SHP77 treated with DMSO at 0.1 percent for 48 hours (cell line): ENCODE data around the gene SLIT1.
A peak's percentile ranks its signal among the peaks of the same experiment; 100 is the strongest.
"Not testable (repeated sequence)": the region's sequence is repeated elsewhere in the genome, so short reads cannot be mapped to it uniquely, and the experiment has no call there.

ENCODE experiments used
- DNase-seq: peaks from one replicate; lab custom pipeline; 2025; lab: John Stamatoyannopoulos, UW

The SLIT1 gene

GRCh38 chr10:97042716-97043562 is 142.8 kb downstream of the SLIT1 start:
- no peak for DNase-seq

GRCh38 chr10:97042081-97042480 is 143.7 kb downstream of the SLIT1 start:
- no peak for DNase-seq

DNA sequence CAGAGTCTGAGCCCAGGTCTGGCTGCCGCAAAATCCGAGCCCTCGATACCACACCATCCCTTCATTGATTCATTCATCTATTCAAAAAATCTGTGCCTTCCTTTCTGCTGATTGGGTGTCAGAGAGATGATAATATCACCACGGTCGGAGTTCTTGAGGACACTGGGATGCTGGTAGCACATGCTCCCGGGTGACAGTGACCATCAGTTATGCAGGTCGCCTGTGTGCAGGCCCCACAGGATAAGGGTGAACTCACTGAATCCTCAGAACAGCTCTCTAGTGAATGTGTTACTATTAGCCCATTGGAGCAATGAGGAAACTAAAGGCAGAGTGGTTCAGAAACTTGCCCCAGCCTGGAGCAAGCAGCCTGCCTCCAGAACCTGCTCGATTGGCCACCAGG is 145.1 kb downstream of the SLIT1 start:
- no peak for DNase-seq

GRCh38 chr10:97040248-97040584 is 145.5 kb downstream of the SLIT1 start:
- DNase-seq: no peak

DNA sequence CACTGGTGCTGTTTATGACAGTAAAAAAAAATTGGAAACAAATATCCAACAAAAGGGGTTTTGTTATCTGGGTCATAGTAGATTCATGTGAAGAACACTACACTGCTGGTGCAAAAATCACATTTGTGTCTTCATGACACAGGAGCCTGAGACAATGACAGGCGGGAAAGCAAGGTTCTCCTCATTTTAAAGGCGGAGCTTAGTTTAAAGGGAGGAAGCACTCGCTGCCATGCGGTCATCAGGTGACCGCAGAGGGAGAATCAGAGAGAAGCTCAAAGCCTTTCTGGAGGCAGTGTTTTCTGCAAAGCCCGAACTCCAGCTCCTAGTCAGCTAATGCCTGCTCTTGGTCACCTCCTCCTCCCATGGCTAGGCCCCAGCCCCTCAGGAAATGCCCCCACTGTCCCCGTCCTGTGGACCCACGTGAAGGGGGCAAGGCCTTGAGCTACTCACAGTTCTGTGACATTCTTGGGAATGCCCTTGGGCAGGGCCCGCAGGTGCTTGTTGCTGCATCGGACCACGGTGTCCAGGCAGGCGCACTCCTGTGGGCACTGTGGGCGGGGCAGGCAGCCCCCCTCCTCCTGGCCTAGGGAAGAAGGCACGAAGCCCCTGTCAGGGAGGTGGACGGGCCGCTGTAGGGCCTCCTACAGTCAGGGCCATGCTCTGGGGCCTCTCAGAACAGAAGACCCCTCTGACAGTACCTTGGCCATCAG is 146.1 kb downstream of the SLIT1 start:
- no peak for DNase-seq

- no peak for DNase-seq
Observed at GRCh38 chr10:97038688-97039087, 147.1 kb downstream of the SLIT1 start.

GRCh38 chr10:97037365-97038361 is 148.1 kb downstream of the SLIT1 start:
- DNase-seq: peak; percentile 83

GRCh38 chr10:97034958-97035769 is 150.6 kb downstream of the SLIT1 start:
- no peak for DNase-seq

- DNase-seq: no peak
Observed at GRCh38 chr10:97034301-97034700, 151.5 kb downstream of the SLIT1 start.

DNA sequence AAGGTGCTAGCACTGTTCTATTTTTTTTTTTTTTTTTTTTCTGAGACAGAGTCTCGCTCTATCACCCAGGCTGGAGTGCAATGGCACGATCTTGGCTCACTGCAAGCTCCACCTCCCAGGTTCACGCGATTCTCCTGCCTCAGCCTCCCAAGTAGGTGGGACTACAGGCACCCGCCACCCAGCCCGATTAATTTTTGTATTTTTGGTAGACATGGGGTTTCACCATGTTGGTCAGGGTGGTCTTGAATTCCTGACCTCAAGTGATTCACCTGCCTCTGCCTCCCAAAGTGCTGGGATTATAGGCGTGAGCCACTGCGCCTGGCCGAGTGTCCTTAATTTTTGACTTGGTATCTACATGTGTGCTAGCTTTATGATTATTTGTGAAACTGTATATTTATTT is 151.9 kb downstream of the SLIT1 start:
- DNase-seq: not testable (repeated sequence)

GRCh38 chr10:97032624-97033023 is 153.1 kb downstream of the SLIT1 start:
- no peak for DNase-seq

- no peak for DNase-seq
Observed at GRCh38 chr10:97031459-97031858, 154.3 kb downstream of the SLIT1 start.

GRCh38 chr10:97030894-97031293 is 154.9 kb downstream of the SLIT1 start:
- no peak for DNase-seq

GRCh38 chr10:97029271-97029670 is 156.5 kb downstream of the SLIT1 start:
- no peak for DNase-seq

- no peak for DNase-seq
Observed at GRCh38 chr10:97028832-97029178, 157.0 kb downstream of the SLIT1 start.

GRCh38 chr10:97028126-97028831 is 157.5 kb downstream of the SLIT1 start:
- no peak for DNase-seq

- DNase-seq: peak; percentile 6
Observed at GRCh38 chr10:97025613-97026242, 160.0 kb downstream of the SLIT1 start.

DNA sequence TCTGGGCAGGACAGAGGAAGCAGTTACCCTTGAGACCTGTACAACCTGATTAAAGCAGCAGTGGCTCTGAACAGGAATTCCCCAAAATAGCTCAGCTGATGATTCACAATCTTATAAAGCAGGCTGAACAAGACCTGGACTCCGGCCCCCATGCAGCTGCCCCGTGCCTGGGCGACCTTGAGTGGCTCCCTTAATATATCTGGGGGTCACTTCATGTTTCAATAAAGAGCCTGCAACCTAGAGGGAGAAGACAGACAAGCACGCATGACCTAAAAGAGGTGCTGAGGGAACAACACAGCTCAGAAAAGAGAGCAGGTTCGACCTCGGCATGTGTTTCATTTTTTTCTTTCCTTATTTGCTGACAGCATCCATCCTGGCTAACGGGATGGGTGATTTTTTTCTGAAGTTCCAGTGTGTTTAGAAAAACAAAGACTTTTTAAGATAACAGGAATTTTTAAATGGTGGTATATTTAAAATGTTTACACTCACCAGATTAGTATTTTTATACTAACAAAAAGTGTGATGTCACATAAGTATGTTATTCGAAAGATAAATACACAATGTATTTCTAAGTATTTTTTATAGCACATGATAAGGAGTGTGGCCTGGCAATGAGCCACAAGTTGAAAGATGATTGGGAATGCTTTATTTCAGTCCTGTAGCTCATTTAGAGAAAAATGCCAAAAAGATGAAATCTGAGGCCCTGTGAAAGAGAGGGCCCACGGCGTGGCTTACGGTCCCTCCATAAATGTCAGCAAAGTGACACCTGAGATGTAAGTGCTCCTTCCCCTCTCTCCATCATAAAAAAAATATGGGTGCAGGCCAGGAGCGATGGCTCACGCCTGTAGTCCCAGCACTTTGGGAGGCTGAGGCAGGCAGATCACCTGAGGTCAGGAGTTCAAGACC is 161.3 kb downstream of the SLIT1 start:
- no peak for DNase-seq
